Renal cortical epithelial cell (primary cell): ENCODE data around the gene SEC14L5. TPM values are rescaled to one million over a fixed set of nuclear protein-coding genes. Genes with fewer than 3 reads are reported as not detected.
A peak's percentile ranks its signal among the peaks of the same experiment; 100 is the strongest.
"Not testable (repeated sequence)": the region's sequence is repeated elsewhere in the genome, so short reads cannot be mapped to it uniquely, and the experiment has no call there.

Source experiments
- DNase-seq: peaks from one replicate; pipeline ENCODE4 v3.0.0-alpha.2; 2011; ENCODE audit warnings: low read depth
- total RNA-seq: library from RNA; depleted of rRNA; stranded (reverse); fragments of >200 nt; gene quantifications from 2 replicates; pipeline ENCODE4 v1.2.3, GENCODE V29; 2014

The SEC14L5 gene
- total RNA-seq, 1 donor from 2014 or later: 0.10 TPM

GRCh38 chr16:4929619-4930018 is 28.5 kb upstream of the SEC14L5 start:
- not testable (repeated sequence) for DNase-seq

GRCh38 chr16:4931381-4931780 is 26.7 kb upstream of the SEC14L5 start:
- DNase-seq: no peak

GRCh38 chr16:4933433-4933832 is 24.7 kb upstream of the SEC14L5 start:
- no peak for DNase-seq

- no peak for DNase-seq
These were observed 24.2 kb upstream of the SEC14L5 start for GRCh38 chr16:4933871-4934395.

GRCh38 chr16:4934591-4934990 is 23.5 kb upstream of the SEC14L5 start:
- DNase-seq: no peak

GRCh38 chr16:4935241-4935855 is 22.8 kb upstream of the SEC14L5 start:
- DNase-seq: no peak

- DNase-seq: no peak
These were observed 21.7 kb upstream of the SEC14L5 start for GRCh38 chr16:4936181-4936990.

GRCh38 chr16:4936991-4937781 is 20.9 kb upstream of the SEC14L5 start, which contains the start of gene PPL:
Gene PPL (minus strand): TSS chr16:4937148. CDS start chr16:4937045, 103 bp downstream.
- DNase-seq: peak; percentile 43

GRCh38 chr16:4937782-4938682 is 20.1 kb upstream of the SEC14L5 start:
- peak; percentile 39 for DNase-seq

GRCh38 chr16:4938683-4939030 is 19.5 kb upstream of the SEC14L5 start:
- DNase-seq: no peak

GRCh38 chr16:4940719-4941118 is 17.4 kb upstream of the SEC14L5 start:
- no peak for DNase-seq

- DNase-seq: no peak
These were observed 15.6 kb upstream of the SEC14L5 start for GRCh38 chr16:4942481-4942880.

GRCh38 chr16:4944333-4945281 is 13.5 kb upstream of the SEC14L5 start:
- peak; percentile 95 for DNase-seq

GRCh38 chr16:4945560-4946502 is 12.3 kb upstream of the SEC14L5 start:
- peak; percentile 59 for DNase-seq

GRCh38 chr16:4946917-4947316 is 11.2 kb upstream of the SEC14L5 start:
- DNase-seq: no peak

- DNase-seq: no peak
These were observed 10.2 kb upstream of the SEC14L5 start for GRCh38 chr16:4947722-4948503.

GRCh38 chr16:4948903-4949766 is 9.0 kb upstream of the SEC14L5 start:
- no peak for DNase-seq
